GM18868 (cell line): ENCODE measurements around the gene PIKFYVE.
"Not testable (repeated sequence)": the region's sequence is repeated elsewhere in the genome, so short reads cannot be mapped to it uniquely, and the experiment has no call there.

ENCODE experiments used
- ATAC-seq: cut with Tn5 transposase; IDR thresholded peaks from one replicate; pipeline ENCODE4 v1.9.1; 2021; ENCODE audit warnings: mild to moderate bottlenecking, moderate library complexity; ENCODE audit not compliant: unreplicated experiment

The PIKFYVE gene

GRCh38 chr2:208297961-208298360, 31.9 kb downstream of the PIKFYVE start:
- no peak for ATAC-seq

- ATAC-seq: no peak
Measured at GRCh38 chr2:208300847-208301618, 35.0 kb downstream of the PIKFYVE start.

GRCh38 chr2:208304157-208304556, 38.1 kb downstream of the PIKFYVE start:
- ATAC-seq: no peak

- ATAC-seq: no peak
Measured at GRCh38 chr2:208304695-208305094, 38.6 kb downstream of the PIKFYVE start.

- ATAC-seq: no peak
Measured at GRCh38 chr2:208306291-208306690, 40.2 kb downstream of the PIKFYVE start.

- ATAC-seq: peak; percentile 61
Measured at GRCh38 chr2:208311321-208311720, 45.3 kb downstream of the PIKFYVE start.

GRCh38 chr2:208311954-208312353, 45.9 kb downstream of the PIKFYVE start:
- peak; percentile 70 for ATAC-seq

- ATAC-seq: peak; percentile 56
Measured at GRCh38 chr2:208315081-208315788, 49.2 kb downstream of the PIKFYVE start.

- no peak for ATAC-seq
Measured at GRCh38 chr2:208318127-208318526, 52.1 kb downstream of the PIKFYVE start.

- ATAC-seq: peak; percentile 55
Measured at GRCh38 chr2:208319391-208319790, 53.3 kb downstream of the PIKFYVE start.

- ATAC-seq: peak; percentile 83
Measured at GRCh38 chr2:208320686-208321085, 54.6 kb downstream of the PIKFYVE start.

- ATAC-seq: no peak
Measured at GRCh38 chr2:208326016-208326415, 60.0 kb downstream of the PIKFYVE start.

GRCh38 chr2:208329485-208329884, 63.4 kb downstream of the PIKFYVE start:
- no peak for ATAC-seq

- ATAC-seq: no peak
Measured at GRCh38 chr2:208334230-208334629, 68.2 kb downstream of the PIKFYVE start.

- ATAC-seq: no peak
Measured at GRCh38 chr2:208346756-208347155, 80.7 kb downstream of the PIKFYVE start.

GRCh38 chr2:208350610-208351009, 84.6 kb downstream of the PIKFYVE start:
- no peak for ATAC-seq

- no peak for ATAC-seq
Measured at GRCh38 chr2:208352644-208353567, 86.9 kb downstream of the PIKFYVE start.

- ATAC-seq: no peak
Measured at GRCh38 chr2:208354964-208355381, 88.9 kb downstream of the PIKFYVE start.

GRCh38 chr2:208356420-208356819, 90.4 kb downstream of the PIKFYVE start:
- ATAC-seq: not testable (repeated sequence)

GRCh38 chr2:208356846-208357574, 91.0 kb downstream of the PIKFYVE start:
- no peak for ATAC-seq
